Measurements from ENCODE around the gene PTPRN2. TPM values are rescaled to one million over a fixed set of nuclear protein-coding genes. Genes with fewer than 3 reads are reported as not detected.

Gene PTPRN2
- total and polyA plus RNA-seq, 9 of the 15 experiments (the other 6 are each of a cell fraction or from before 2014, with no cell fraction given) = not detected

DNA sequence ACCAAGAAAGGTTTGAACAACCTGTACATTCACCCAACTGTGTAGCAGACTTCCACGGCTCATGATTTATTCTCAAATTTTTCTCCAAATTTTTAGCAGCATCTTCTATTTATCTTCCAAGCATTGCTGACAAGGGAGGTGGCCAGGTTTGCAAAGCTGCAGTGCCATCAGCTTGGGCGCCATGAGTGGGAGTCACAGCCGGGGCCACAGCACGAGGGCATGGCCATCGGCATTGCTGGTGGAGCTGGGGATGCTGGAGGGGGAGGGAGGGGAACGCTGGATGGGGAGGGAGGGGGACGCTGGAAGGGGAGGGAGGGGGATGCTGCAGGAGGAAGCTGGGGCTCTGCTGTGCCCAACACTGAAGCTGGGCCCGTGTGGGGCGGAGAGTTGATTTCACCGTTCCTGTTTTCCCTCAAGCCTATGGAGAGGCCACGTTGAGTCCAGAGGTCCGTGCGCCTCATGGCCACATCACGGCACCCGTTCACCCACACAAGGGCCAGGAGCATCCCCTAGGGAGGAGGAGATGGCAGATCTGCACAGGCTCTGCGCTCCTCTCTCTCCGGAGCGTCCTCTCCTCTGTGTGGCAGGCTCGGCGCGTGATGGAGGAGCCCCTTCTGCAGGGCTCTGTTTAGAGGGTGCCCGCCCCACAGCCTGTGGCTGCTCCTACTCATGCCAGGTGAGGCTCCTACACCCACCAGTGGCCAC lies 730.6 kb downstream of the PTPRN2 start:
- ChIA-PET POLR2A (no interaction called here), CTCF (ENCODE audit: low intra/inter-chr PET ratio) (no interaction called here)
- Histone ChIP-seq H3K9ac (ENCODE audit: insufficient read depth in 1 of 2, low read depth in 2 of 2, low read length in 2 of 2) (no peak overlapping the region), H2AFZ (ENCODE audit: low read depth, low read length) (no peak overlapping the region), H3K4me1 (replicated peaks in 1 of 2; ENCODE audit: control insufficient read depth in 2 of 2, insufficient read depth in 2 of 2, low read length in 2 of 2) (peaks cover 0 to 13% of the 10 kb centered on the region in 2 experiments; a peak in 1 of 5 replicates), H3K9me1 (ENCODE audit: control insufficient read depth, insufficient read depth, low read length) (no peaks in the 10 kb centered on the region), H3K4me2 (ENCODE audit: insufficient read depth, low read length) (no peak overlapping the region), H3K36me3 (ENCODE audit: control insufficient read depth, insufficient read depth, low read length) (no peaks in the 10 kb centered on the region), H4K20me1 (replicated peaks; ENCODE audit: control insufficient read depth, insufficient read depth, low read length) (peaks cover 13% of the 10 kb centered on the region), H3K27ac (ENCODE audit: extremely low read depth, low read depth, low read length) (no peak overlapping the region), H3K4me3 (no peak overlapping the region), H3K9me3 (replicated peaks; ENCODE audit: control insufficient read depth, insufficient read depth, low read depth, low read length) (no peaks in the 10 kb centered on the region), H3K79me2 (ENCODE audit: control insufficient read depth, insufficient read depth, low read length) (no peaks in the 10 kb centered on the region), H3K27me3 (ENCODE audit: control insufficient read depth in 2 of 2, insufficient read depth in 2 of 2, low read length in 2 of 2) (peaks cover 55 to 67% of the 10 kb centered on the region in 2 experiments)
- TF ChIP-seq ZNF764 (CRISPR knock-in tag; IDR thresholded peaks at IDR 0.05; ENCODE audit: low read depth) (no peak), DMBX1 (CRISPR knock-in tag; IDR thresholded peaks at IDR 0.05; ENCODE audit: borderline replicate concordance) (no peak), SMARCA4 (IDR thresholded peaks at IDR 0.05) (no peak)
- intact Hi-C loops (cut with micrococcal nuclease) (no loop called here), in situ Hi-C loops (cut with MboI) (no loop called here)
- ATAC-seq (no peak), DNase-seq (ENCODE audit: extremely low read depth in 1 of 4, low spot score in 3 of 4) (no peak), FAIRE-seq (no peak)
- WGBS (ENCODE audit: insufficient coverage, low coverage, missing lambda C conversion rate) = under 1% methylated on average over 20 of the region's 22 CpGs
- BruUV-seq (replicated peaks) = no TSS peak

DNA sequence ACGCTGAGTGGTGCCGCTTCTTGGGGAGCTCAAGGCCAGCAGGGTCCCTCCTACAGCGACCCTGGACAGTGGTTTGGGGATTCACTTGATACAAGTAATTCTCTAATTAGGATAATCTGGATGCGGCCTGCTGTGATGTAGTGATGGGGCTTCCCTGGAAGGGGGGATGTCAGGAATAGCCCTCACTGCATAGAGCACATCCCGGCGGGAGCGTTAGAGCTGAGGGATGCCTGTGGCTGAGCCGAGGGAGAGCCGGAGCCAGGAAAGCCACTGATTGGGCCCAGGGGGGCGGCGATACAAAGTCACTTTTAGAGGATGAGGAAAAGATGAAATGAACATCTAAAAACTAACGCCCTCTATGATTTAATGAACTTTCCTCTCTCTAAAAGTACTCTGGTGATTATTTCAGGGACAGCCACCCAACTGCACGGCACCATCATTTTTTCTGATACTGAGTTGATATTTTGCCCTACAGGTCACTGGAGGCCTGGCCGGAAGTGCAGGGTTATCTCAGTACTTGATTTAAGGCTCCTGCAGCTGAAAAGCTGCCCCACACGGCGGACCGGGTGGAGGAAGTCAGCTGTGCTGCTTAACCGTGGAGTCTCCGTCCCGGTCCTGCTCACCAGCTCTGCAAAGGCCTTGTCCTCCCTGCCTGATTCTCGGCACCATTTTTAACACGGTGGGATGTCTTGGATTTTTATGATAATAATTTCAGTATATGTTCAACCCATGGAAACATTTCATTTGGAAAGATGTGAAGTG lies 732.0 kb downstream of the PTPRN2 start:
- ChIA-PET CTCF (ENCODE audit: low intra/inter-chr PET ratio) (no interaction called here), POLR2A (interaction anchor here (0.5 kb wide), 1 partner anchor 107 kb away, joined by 3 read pairs; no protein-coding TSS in a partner anchor)
- under 1% methylated on average over 22 of the region's 22 CpGs for WGBS (ENCODE audit: insufficient coverage, low coverage, missing lambda C conversion rate)
- no peak; the same call in 2 of the 3 replicates for ATAC-seq
- in situ Hi-C loops (cut with MboI) = no loop called here
- Histone ChIP-seq H2AFZ (ENCODE audit: low read depth, low read length) (no peak overlapping the region), H3K36me3 (ENCODE audit: control insufficient read depth, insufficient read depth, low read length) (no peaks in the 10 kb centered on the region), H3K4me1 (replicated peaks in 1 of 2; ENCODE audit: control insufficient read depth in 2 of 2, insufficient read depth in 2 of 2, low read length in 2 of 2) (peaks cover 0 to 13% of the 10 kb centered on the region in 2 experiments; a peak in 1 of 5 replicates), H3K9me1 (ENCODE audit: control insufficient read depth, insufficient read depth, low read length) (no peaks in the 10 kb centered on the region), H3K4me3 (no peak overlapping the region), H3K9me3 (replicated peaks; ENCODE audit: control insufficient read depth, insufficient read depth, low read depth, low read length) (no peaks in the 10 kb centered on the region), H3K27me3 (ENCODE audit: control insufficient read depth in 2 of 2, insufficient read depth in 2 of 2, low read length in 2 of 2) (peaks cover 53 to 67% of the 10 kb centered on the region in 2 experiments), H3K9ac (ENCODE audit: insufficient read depth in 1 of 2, low read depth in 2 of 2, low read length in 2 of 2) (no peak overlapping the region), H3K79me2 (ENCODE audit: control insufficient read depth, insufficient read depth, low read length) (no peaks in the 10 kb centered on the region), H3K27ac (ENCODE audit: extremely low read depth, low read depth, low read length) (no peak overlapping the region), H3K4me2 (ENCODE audit: insufficient read depth, low read length) (no peak overlapping the region), H4K20me1 (replicated peaks; ENCODE audit: control insufficient read depth, insufficient read depth, low read length) (peaks cover 13% of the 10 kb centered on the region; the same call in 1 of the 2 replicates)
- FAIRE-seq = no peak
- TF ChIP-seq HSF4 (CRISPR knock-in tag; IDR thresholded peaks at IDR 0.05; ENCODE audit: borderline replicate concordance) (no peak), SAP30 (IDR thresholded peaks at IDR 0.05; ENCODE audit: borderline replicate concordance, insufficient read depth, low read depth, low read length, poor library complexity, severe bottlenecking) (no peak), ZNF408 (CRISPR knock-in tag; IDR thresholded peaks at IDR 0.05; ENCODE audit: low read depth) (no peak), GABPA (tag; conservative IDR thresholded peaks at IDR 0.05; ENCODE audit: low read depth) (peak; percentile 46; the same call in 1 of the 2 replicates), POLR2AphosphoS5 (IDR thresholded peaks at IDR 0.05; ENCODE audit: control insufficient read depth, insufficient read depth, low read depth, low read length) (no peak), MAFG (tag; conservative IDR thresholded peaks at IDR 0.05) (no peak)
- intact Hi-C loops (cut with micrococcal nuclease) = no loop called here
- BruUV-seq (replicated peaks) = no TSS peak
- DNase-seq (ENCODE audit: extremely low read depth in 1 of 4, low spot score in 3 of 4) = no peak
